Chondrocyte (in vitro differentiated cells): Measurements from ENCODE around the gene HSPG2. TPM values are rescaled to one million over a fixed set of nuclear protein-coding genes. Genes with fewer than 3 reads are reported as not detected.

Source experiments
- DNase-seq: peaks from one replicate; pipeline ENCODE4 v3.0.0; 2021; ENCODE audit warnings: mixed read lengths, low spot score
- H3K27ac Mint-ChIP-seq: one replicate; pipeline ENCODE4 v1.8.0; 2021; ENCODE audit warnings: mild to moderate bottlenecking, moderate library complexity, mixed read lengths; ENCODE audit not compliant: unreplicated experiment
- H3K27me3 Mint-ChIP-seq: 2 replicates; pipeline ENCODE4 v1.8.0; 2021; ENCODE audit warnings: low read depth, mixed read lengths
- H3K36me3 Mint-ChIP-seq: 2 replicates; pipeline ENCODE4 v1.8.0; 2021; ENCODE audit warnings: low read depth, mixed read lengths
- H3K4me1 Mint-ChIP-seq: 2 replicates; pipeline ENCODE4 v1.8.0; 2021; ENCODE audit warnings: low read depth, mild to moderate bottlenecking, mixed read lengths
- H3K4me3 Mint-ChIP-seq: one replicate; pipeline ENCODE4 v1.8.0; 2021; ENCODE audit warnings: mild to moderate bottlenecking, moderate library complexity, mixed read lengths; ENCODE audit not compliant: unreplicated experiment
- H3K9me3 Mint-ChIP-seq: 2 replicates; pipeline ENCODE4 v1.8.0; 2021; ENCODE audit warnings: low read depth, mixed read lengths
- total RNA-seq: library from RNA; stranded (reverse); gene quantifications from 3 replicates; pipeline ENCODE4 v1.2.1, GENCODE V29; 2021
- TF ChIP-seq, protein P1 (sequence below): fragments of 200-600 bp; sonication (generic); IDR thresholded peaks from 2 replicates; pipeline ENCODE4 v1.5.0; 2021; ENCODE audit warnings: antibody characterized with exemption, mild to moderate bottlenecking, moderate library complexity

HSPG2 gene
- total RNA-seq, 1 donor from 2014 or later = 481 TPM

GRCh38 chr1:21926814-21927532 lies 10.1 kb downstream of the HSPG2 start:
- H3K36me3 Mint-ChIP-seq = peaks cover 4% of the 10 kb centered on the region
- peaks cover 77% of the 10 kb centered on the region for H3K4me1 Mint-ChIP-seq
- no peak overlapping the region for H3K4me3 Mint-ChIP-seq
- TF ChIP-seq, protein P1, sequence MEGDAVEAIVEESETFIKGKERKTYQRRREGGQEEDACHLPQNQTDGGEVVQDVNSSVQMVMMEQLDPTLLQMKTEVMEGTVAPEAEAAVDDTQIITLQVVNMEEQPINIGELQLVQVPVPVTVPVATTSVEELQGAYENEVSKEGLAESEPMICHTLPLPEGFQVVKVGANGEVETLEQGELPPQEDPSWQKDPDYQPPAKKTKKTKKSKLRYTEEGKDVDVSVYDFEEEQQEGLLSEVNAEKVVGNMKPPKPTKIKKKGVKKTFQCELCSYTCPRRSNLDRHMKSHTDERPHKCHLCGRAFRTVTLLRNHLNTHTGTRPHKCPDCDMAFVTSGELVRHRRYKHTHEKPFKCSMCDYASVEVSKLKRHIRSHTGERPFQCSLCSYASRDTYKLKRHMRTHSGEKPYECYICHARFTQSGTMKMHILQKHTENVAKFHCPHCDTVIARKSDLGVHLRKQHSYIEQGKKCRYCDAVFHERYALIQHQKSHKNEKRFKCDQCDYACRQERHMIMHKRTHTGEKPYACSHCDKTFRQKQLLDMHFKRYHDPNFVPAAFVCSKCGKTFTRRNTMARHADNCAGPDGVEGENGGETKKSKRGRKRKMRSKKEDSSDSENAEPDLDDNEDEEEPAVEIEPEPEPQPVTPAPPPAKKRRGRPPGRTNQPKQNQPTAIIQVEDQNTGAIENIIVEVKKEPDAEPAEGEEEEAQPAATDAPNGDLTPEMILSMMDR = no peak
- H3K9me3 Mint-ChIP-seq = no peaks in the 10 kb centered on the region
- peak overlapping the region; percentile 85 for H3K27ac Mint-ChIP-seq
- H3K27me3 Mint-ChIP-seq = no peaks in the 10 kb centered on the region
- DNase-seq = no peak

GRCh38 chr1:21926065-21926464 lies 11.0 kb downstream of the HSPG2 start:
- H3K4me3 Mint-ChIP-seq = no peak overlapping the region
- H3K36me3 Mint-ChIP-seq = peaks cover 4% of the 10 kb centered on the region
- no peaks in the 10 kb centered on the region for H3K9me3 Mint-ChIP-seq
- no peaks in the 10 kb centered on the region for H3K27me3 Mint-ChIP-seq
- peaks cover 77% of the 10 kb centered on the region for H3K4me1 Mint-ChIP-seq
- TF ChIP-seq, protein P1 = no peak
- DNase-seq = no peak
- peak overlapping the region; percentile 85 for H3K27ac Mint-ChIP-seq

GRCh38 chr1:21925334-21925940 lies 11.7 kb downstream of the HSPG2 start:
- Mint-ChIP-seq H3K9me3 (no peaks in the 10 kb centered on the region), H3K36me3 (peaks cover 4% of the 10 kb centered on the region), H3K4me3 (no peak overlapping the region), H3K27me3 (no peaks in the 10 kb centered on the region), H3K4me1 (peaks cover 77% of the 10 kb centered on the region), H3K27ac (no peak overlapping the region)
- TF ChIP-seq, protein P1 = no peak
- DNase-seq = no peak

- H3K36me3 Mint-ChIP-seq = peaks cover 1% of the 10 kb centered on the region
These were observed 12.6 kb downstream of the HSPG2 start for GRCh38 chr1:21924503-21925005.

More at GRCh38 chr1:21924503-21925005, 12.6 kb downstream of the HSPG2 start:
- H3K4me3 Mint-ChIP-seq = no peak overlapping the region
- H3K27ac Mint-ChIP-seq = peak overlapping the region; percentile 60
- H3K27me3 Mint-ChIP-seq = no peaks in the 10 kb centered on the region
- no peaks in the 10 kb centered on the region for H3K9me3 Mint-ChIP-seq
- no peak for DNase-seq
- TF ChIP-seq, protein P1 = no peak
- H3K4me1 Mint-ChIP-seq = peaks cover 77% of the 10 kb centered on the region
